ENCODE data around the gene RFNG.

RFNG gene

DNA sequence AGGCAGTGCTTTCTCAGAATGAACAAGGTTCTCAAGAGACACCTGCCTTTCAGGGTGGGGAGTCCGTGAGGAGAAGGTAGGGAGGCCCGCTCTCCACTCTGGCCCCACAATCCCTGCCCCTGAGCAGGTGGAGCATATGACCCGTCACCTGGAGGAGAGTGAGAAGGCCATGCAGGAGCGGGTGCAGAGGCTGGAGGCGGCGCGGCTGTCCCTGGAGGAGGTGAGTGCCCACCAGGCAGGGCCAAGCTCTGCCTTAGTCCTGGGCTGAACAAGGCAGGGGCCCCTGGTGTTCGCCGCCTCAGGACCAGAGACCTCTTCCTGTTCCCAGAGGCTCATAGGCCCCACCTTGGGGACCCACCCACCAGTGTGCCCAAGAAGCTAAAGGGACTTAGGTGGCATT lies 22.6 kb downstream of the RFNG start:
- no peak for DNase-seq (ENCODE audit: low read depth, low spot score)
- CTCF ChIA-PET, result interaction anchor here (1.2 to 4.2 kb wide), 11 partner anchors 9 to 203 kb away, joined by 3 to 94 read pairs (median 12); partner anchors contain the start of genes DCXR and NOTUM
- H3K4me3 ChIP-seq (ENCODE audit: low read depth, low read length), result no peak overlapping the region
- POLR2A ChIA-PET, result no interaction called here
- TF ChIP-seq, protein P1, sequence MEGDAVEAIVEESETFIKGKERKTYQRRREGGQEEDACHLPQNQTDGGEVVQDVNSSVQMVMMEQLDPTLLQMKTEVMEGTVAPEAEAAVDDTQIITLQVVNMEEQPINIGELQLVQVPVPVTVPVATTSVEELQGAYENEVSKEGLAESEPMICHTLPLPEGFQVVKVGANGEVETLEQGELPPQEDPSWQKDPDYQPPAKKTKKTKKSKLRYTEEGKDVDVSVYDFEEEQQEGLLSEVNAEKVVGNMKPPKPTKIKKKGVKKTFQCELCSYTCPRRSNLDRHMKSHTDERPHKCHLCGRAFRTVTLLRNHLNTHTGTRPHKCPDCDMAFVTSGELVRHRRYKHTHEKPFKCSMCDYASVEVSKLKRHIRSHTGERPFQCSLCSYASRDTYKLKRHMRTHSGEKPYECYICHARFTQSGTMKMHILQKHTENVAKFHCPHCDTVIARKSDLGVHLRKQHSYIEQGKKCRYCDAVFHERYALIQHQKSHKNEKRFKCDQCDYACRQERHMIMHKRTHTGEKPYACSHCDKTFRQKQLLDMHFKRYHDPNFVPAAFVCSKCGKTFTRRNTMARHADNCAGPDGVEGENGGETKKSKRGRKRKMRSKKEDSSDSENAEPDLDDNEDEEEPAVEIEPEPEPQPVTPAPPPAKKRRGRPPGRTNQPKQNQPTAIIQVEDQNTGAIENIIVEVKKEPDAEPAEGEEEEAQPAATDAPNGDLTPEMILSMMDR (IDR thresholded peaks at IDR 0.05; ENCODE audit: insufficient read depth, low read length, missing control alignments), result no peak

DNA sequence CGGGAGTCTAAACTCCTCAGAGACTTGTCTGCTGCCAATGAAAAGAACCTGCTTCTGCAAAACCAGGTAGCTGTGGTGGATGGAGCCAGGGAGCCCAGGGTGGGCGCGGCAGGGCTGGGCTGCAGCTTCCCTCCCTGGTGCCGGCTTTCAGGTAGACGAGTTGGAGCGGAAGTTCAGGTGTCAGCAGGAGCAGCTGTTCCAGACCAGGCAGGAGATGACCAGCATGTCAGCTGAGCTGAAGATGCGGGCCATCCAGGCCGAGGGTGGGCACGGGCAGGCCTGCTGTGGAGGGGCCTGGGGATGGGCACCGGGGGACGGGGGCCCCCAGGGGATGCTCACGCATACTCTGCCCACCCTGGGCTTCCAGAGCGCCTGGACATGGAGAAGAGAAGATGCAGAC lies 23.4 kb downstream of the RFNG start:
- CTCF ChIA-PET, result interaction anchor here (0.6 to 4.2 kb wide), 5 partner anchors 8 to 128 kb away, joined by 3 to 94 read pairs (median 4); partner anchors contain the start of gene DCXR

DNA sequence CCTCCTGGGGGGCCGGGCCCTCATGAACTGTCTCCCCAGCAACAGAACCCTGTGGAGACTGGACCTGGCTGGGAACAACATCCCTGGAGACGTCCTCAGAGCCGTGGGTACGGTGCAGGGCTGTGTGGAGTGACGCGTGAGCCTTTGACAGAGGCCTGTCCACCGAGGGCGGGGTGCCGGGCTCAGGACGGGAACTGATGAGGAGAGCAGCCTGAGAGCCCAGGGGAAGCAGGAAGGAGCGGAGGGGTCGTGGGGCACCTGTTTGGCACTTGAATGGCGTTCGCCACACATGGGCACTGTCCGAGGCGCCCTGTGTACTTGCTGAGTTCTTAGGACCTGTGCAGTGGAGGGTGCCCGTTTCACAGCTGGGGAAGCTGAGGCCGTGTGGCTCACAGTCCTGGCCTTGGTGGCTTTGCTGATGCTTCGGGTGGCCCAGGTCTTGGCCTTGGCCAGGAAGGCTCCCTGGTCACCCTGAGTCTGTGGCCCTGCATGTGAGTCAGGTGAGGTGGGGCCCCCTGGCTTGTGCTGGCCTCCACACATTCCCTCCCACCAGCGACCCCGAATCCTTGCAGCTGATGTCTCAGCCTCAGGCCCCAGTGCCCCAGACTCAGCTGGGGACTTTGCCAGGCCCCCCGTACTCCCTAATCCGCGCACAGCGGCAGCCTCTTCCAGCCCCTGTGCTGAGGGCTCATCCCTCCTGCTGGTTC lies 26.1 kb downstream of the RFNG start:
- no peak overlapping the region for H3K4me3 ChIP-seq (ENCODE audit: low read depth, low read length)
- DNase-seq (ENCODE audit: low read depth, low spot score), result no peak
- CTCF ChIA-PET, result interaction anchor here (1.1 to 1.7 kb wide), 3 partner anchors 12 to 129 kb away, joined by 3 to 6 read pairs (median 4); partner anchors contain the start of gene DCXR
- TF ChIP-seq, protein P1 (IDR thresholded peaks at IDR 0.05; ENCODE audit: insufficient read depth, low read length, missing control alignments), result no peak
- POLR2A ChIA-PET, result interaction anchor here (0.7 kb wide), 1 partner anchor 12 kb away, joined by 3 read pairs; the partner anchor contains the start of gene DCXR

More for the DNA sequence above, 23.4 kb downstream of the RFNG start:
- H3K4me3 ChIP-seq (ENCODE audit: low read depth, low read length), result no peak overlapping the region
- no peak for DNase-seq (ENCODE audit: low read depth, low spot score)
- TF ChIP-seq, protein P1 (IDR thresholded peaks at IDR 0.05; ENCODE audit: insufficient read depth, low read length, missing control alignments), result no peak
- POLR2A ChIA-PET, result no interaction called here

DNA sequence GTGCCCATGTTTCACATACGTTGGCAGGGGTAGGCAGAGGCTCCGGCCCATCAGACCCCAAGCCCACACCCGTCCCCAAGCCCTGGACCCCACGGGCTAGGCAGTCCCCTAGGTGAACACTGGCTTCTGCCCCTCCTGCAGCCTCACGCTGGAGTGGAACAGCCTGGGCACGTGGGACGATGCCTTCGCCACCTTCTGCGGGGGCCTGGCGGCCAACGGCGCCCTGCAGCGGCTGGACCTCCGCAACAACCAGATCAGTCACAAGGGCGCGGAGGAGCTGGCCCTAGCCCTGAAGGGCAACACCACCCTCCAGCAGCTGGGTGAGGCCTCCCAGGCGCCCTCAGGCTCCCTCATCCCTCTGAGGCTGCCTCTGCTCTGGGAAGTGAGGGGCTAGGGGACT lies 26.8 kb downstream of the RFNG start:
- H3K4me3 ChIP-seq (ENCODE audit: low read depth, low read length), result no peak overlapping the region
- no peak for DNase-seq (ENCODE audit: low read depth, low spot score)
- ChIA-PET CTCF (interaction anchor here (1.7 to 10.7 kb wide), 2 partner anchors 13 to 63 kb away, joined by 4 to 290 read pairs; partner anchors contain the start of genes DCXR and NOTUM), POLR2A (no interaction called here)
- TF ChIP-seq, protein P1 (IDR thresholded peaks at IDR 0.05; ENCODE audit: insufficient read depth, low read length, missing control alignments), result no peak

DNA sequence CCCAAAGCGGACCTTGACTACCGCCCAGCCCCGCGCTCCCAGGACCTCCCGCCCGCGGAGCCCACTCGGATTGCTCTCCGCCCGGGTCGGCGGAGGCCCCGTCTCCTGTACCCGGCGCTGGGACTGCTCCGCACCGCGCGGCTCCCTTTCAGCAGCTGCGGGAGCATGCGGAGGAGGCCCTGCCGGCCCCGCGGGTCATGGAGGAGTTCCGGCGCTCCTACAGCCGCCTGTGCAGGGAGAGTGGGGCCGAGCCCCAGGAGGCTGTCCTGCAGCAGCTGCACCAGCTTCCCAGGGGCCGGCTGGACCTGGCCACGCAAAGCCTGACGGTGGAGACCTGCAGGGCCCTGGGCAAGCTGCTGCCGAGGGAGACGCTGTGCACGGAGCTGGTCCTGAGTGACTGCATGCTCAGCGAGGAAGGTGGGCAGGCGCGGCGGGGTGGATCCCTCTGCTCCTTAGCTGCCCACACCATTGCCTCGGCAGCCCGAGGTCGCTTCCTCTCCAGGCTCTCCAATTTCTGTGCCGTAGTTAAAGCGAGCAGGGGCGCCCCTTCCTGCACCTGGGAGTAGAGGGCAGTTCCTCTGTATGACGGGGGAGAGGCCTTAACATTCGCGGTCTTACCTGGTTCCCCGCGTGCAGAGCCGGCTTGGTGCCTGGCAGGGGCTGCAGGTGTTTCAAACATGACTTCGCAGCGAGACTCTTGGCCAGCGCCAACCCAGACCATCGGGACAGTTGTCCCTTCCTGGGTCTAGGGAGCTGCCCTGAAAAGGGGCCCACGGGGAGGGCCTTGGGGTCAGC lies 28.0 kb downstream of the RFNG start:
- TF ChIP-seq, protein P1 (IDR thresholded peaks at IDR 0.05; ENCODE audit: insufficient read depth, low read length, missing control alignments), result no peak
- ChIA-PET CTCF (interaction anchor here (0.6 to 10.7 kb wide), 10 partner anchors 9 to 192 kb away, joined by 3 to 290 read pairs (median 4); partner anchors contain the start of genes DCXR, NOTUM and RAC3), POLR2A (interaction anchor here (1.0 kb wide), 4 partner anchors 8 to 205 kb away, joined by 3 to 4 read pairs (median 4); partner anchors contain the start of genes DCXR, RAC3 and SLC16A3)
- peak overlapping the region; percentile 68 for H3K4me3 ChIP-seq (ENCODE audit: low read depth, low read length)
- no peak for DNase-seq (ENCODE audit: low read depth, low spot score)
